Neural crest cell (in vitro differentiated cells): ENCODE results near the gene HGFAC. TPM values are rescaled to one million over a fixed set of nuclear protein-coding genes. Genes with fewer than 3 reads are reported as not detected.
A peak's percentile ranks its signal among the peaks of the same experiment; 100 is the strongest.

Experiments
- DNase-seq: peaks from one replicate; pipeline ENCODE4 v3.0.0; 2021; ENCODE audit warnings: low read depth, mixed read lengths, low spot score
- H3K27ac Mint-ChIP-seq: one replicate; pipeline ENCODE4 v1.8.0; 2021; ENCODE audit warnings: mild to moderate bottlenecking, mixed read lengths; ENCODE audit not compliant: unreplicated experiment
- H3K27me3 Mint-ChIP-seq: 2 replicates; pipeline ENCODE4 v1.8.0; 2021; ENCODE audit warnings: low read depth, mild to moderate bottlenecking, mixed read lengths
- H3K36me3 Mint-ChIP-seq: 2 replicates; pipeline ENCODE4 v1.8.0; 2021; ENCODE audit warnings: low read depth, mild to moderate bottlenecking, mixed read lengths
- H3K4me1 Mint-ChIP-seq: 2 replicates; pipeline ENCODE4 v1.8.0; 2021; ENCODE audit warnings: mixed read lengths
- H3K4me3 Mint-ChIP-seq: one replicate; pipeline ENCODE4 v1.8.0; 2021; ENCODE audit warnings: mild to moderate bottlenecking, mixed read lengths
- H3K9me3 Mint-ChIP-seq: 2 replicates; pipeline ENCODE4 v1.8.0; 2021; ENCODE audit warnings: mixed read lengths
- CTCF ChIP-seq: fragments of 200-600 bp; sonication (generic); conservative IDR thresholded peaks from 2 replicates; pipeline ENCODE4 v1.5.0; 2021; ENCODE audit warnings: antibody characterized with exemption, mild to moderate bottlenecking
- total RNA-seq: library from RNA; stranded (reverse); gene quantifications from 2 replicates; pipeline ENCODE4 v1.2.1, GENCODE V29; 2021

The HGFAC gene
- total RNA-seq, 1 donor from 2014 or later, result 1.6 TPM

- peaks cover 6% of the 10 kb centered on the region for H3K4me1 Mint-ChIP-seq
- DNase-seq, result no peak
- H3K9me3 Mint-ChIP-seq, result no peaks in the 10 kb centered on the region
- H3K36me3 Mint-ChIP-seq, result no peaks in the 10 kb centered on the region
- no peak for TF ChIP-seq CTCF
- H3K27ac Mint-ChIP-seq, result peak overlapping the region; percentile 58
- H3K27me3 Mint-ChIP-seq, result peaks cover 19% of the 10 kb centered on the region
- peak overlapping the region; percentile 15 for H3K4me3 Mint-ChIP-seq
These were observed 45.1 kb downstream of the HGFAC start for GRCh38 chr4:3486541-3487540.

GRCh38 chr4:3487861-3488260, 46.1 kb downstream of the HGFAC start:
- Mint-ChIP-seq H3K36me3 (no peaks in the 10 kb centered on the region), H3K4me1 (peaks cover 5% of the 10 kb centered on the region), H3K27me3 (peaks cover 23% of the 10 kb centered on the region), H3K27ac (no peak overlapping the region), H3K4me3 (no peak overlapping the region), H3K9me3 (no peaks in the 10 kb centered on the region)
- no peak for TF ChIP-seq CTCF
- no peak for DNase-seq

GRCh38 chr4:3488820-3489219, 47.1 kb downstream of the HGFAC start:
- no peak overlapping the region for H3K4me3 Mint-ChIP-seq
- H3K9me3 Mint-ChIP-seq, result no peaks in the 10 kb centered on the region
- H3K27me3 Mint-ChIP-seq, result peaks cover 23% of the 10 kb centered on the region
- no peaks in the 10 kb centered on the region for H3K36me3 Mint-ChIP-seq
- no peak for DNase-seq
- no peak overlapping the region for H3K27ac Mint-ChIP-seq
- no peak for TF ChIP-seq CTCF
- H3K4me1 Mint-ChIP-seq, result peaks cover 5% of the 10 kb centered on the region

- no peaks in the 10 kb centered on the region for H3K36me3 Mint-ChIP-seq
- TF ChIP-seq CTCF, result no peak
- H3K9me3 Mint-ChIP-seq, result no peaks in the 10 kb centered on the region
- H3K27ac Mint-ChIP-seq, result no peak overlapping the region
- H3K27me3 Mint-ChIP-seq, result peaks cover 25% of the 10 kb centered on the region
- peaks cover 10% of the 10 kb centered on the region for H3K4me1 Mint-ChIP-seq
- no peak overlapping the region for H3K4me3 Mint-ChIP-seq
- no peak for DNase-seq
These were observed 47.7 kb downstream of the HGFAC start for GRCh38 chr4:3489451-3489962.

GRCh38 chr4:3491681-3492405, 50.1 kb downstream of the HGFAC start:
- Mint-ChIP-seq H3K27me3 (peaks cover 25% of the 10 kb centered on the region), H3K4me3 (peak overlapping the region; percentile 55), H3K27ac (no peak overlapping the region)

More at GRCh38 chr4:3491681-3492405, 50.1 kb downstream of the HGFAC start:
- no peaks in the 10 kb centered on the region for H3K36me3 Mint-ChIP-seq
- peaks cover 6% of the 10 kb centered on the region for H3K4me1 Mint-ChIP-seq
- DNase-seq, result no peak
- no peak for TF ChIP-seq CTCF
- no peaks in the 10 kb centered on the region for H3K9me3 Mint-ChIP-seq
